Activated CD8-positive, alpha-beta memory T cell treated with anti-CD3 and anti-CD28 coated beads, Interleukin-2, amount 10 ng/mL, durations not matched to agents 7 days and 5 days (primary cell): ENCODE data around the gene FBXO5. TPM values are rescaled to one million over a fixed set of nuclear protein-coding genes. Genes with fewer than 3 reads are reported as not detected.

Source experiments
- ATAC-seq: fragments of 150-1000 bp; cut with Tn5 transposase; one replicate; pipeline ENCODE4 v1.10.0; 2021; ENCODE audit warnings: moderate library complexity
- CTCF ChIA-PET: fragments of 350-600 bp; sonication (Branson Sonifier 250); formaldehyde crosslinking; loops from one replicate; lab custom pipeline; 2021; ENCODE audit warnings: antibody characterized with exemption; lab: Charles Lee
- DNase-seq: peaks from one replicate; pipeline ENCODE4 v3.0.0-alpha.2; 2020
- H3K27ac Mint-ChIP-seq: one replicate; pipeline ENCODE4 v1.8.0; 2021; ENCODE audit warnings: mild to moderate bottlenecking, mixed read lengths
- H3K27me3 Mint-ChIP-seq: one replicate; pipeline ENCODE4 v1.8.0; 2021; ENCODE audit warnings: mixed read lengths
- H3K36me3 Mint-ChIP-seq: one replicate; pipeline ENCODE4 v1.8.0; 2021; ENCODE audit warnings: mild to moderate bottlenecking, mixed read lengths
- H3K4me1 Mint-ChIP-seq: one replicate; pipeline ENCODE4 v1.8.0; 2021; ENCODE audit warnings: mixed read lengths
- H3K4me3 Mint-ChIP-seq: one replicate; pipeline ENCODE4 v1.8.0; 2021; ENCODE audit warnings: mild to moderate bottlenecking, moderate library complexity, mixed read lengths
- H3K9me3 Mint-ChIP-seq: one replicate; pipeline ENCODE4 v1.8.0; 2022; ENCODE audit warnings: low read depth, mixed read lengths
- total RNA-seq, 2 experiments: library from RNA; stranded (reverse); gene quantifications; one replicate each; pipeline ENCODE4 v1.2.3, GENCODE V29; 2021

Gene FBXO5
- total RNA-seq, 2 experiments from 2014 or later = 62.1 to 73.5 TPM

GRCh38 chr6:152922706-152923105, 60.1 kb downstream of the FBXO5 start:
- Mint-ChIP-seq H3K4me1 (no peaks in the 10 kb centered on the region), H3K4me3 (no peak overlapping the region), H3K9me3 (no peaks in the 10 kb centered on the region), H3K27me3 (peaks cover 2% of the 10 kb centered on the region), H3K36me3 (no peaks in the 10 kb centered on the region), H3K27ac (no peak overlapping the region)
- DNase-seq (no peak), ATAC-seq (no peak)
- CTCF ChIA-PET = no interaction called here

Other genes with a start within 250 kb of the FBXO5 start
- gene VIP, start 232.2 kb downstream of the FBXO5 start, total RNA-seq = not detected
- 10 to 100 TPM; 15.5 to 23.1 TPM for gene MTRF1L, start 19.7 kb upstream of the FBXO5 start, total RNA-seq
- gene RGS17, start 148.2 kb upstream of the FBXO5 start, total RNA-seq = not detected